Measurements from ENCODE around the gene SAXO1. TPM values are rescaled to one million over a fixed set of nuclear protein-coding genes. Genes with fewer than 3 reads are reported as not detected.

Gene SAXO1
- polyA plus RNA-seq, 3 donors, result not detected

DNA sequence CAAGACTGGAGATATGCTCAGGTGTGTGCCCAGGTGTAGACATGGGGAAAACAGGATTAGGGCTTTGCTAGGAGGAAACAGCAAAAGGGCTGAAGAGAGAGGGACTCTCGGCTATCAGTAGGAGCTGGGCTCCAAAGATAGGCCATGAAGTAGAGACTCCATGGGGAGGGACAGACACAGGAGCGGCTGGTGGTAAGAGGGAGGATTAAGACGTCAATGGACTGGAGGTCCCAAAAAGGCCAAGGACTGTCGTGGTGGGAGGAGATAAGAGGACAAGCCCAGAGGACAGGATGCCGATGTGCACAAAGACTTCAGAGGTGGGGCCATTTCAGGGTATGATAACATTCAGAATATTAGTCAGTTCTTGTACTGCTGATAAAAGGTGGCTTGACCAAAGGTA is 93.1 kb downstream of the SAXO1 start:
- Histone ChIP-seq H3K4me3 (replicated peaks in 1 of 3; ENCODE audit: low read depth in 2 of 3, low read length in 3 of 3) (no peak overlapping the region), H3K27ac (ENCODE audit: low read depth in 1 of 2, low read length in 2 of 2) (no peak overlapping the region), H3K4me1 (ENCODE audit: control insufficient read depth in 1 of 2, insufficient read depth in 2 of 2, low read length in 2 of 2) (no peaks in the 10 kb centered on the region), H3K79me2 (ENCODE audit: insufficient read depth, low read length) (no peaks in the 10 kb centered on the region), H3K9ac (ENCODE audit: insufficient read depth, low read length, poor library complexity, severe bottlenecking) (no peak overlapping the region), H4K20me1 (ENCODE audit: insufficient read depth, low read length) (no peaks in the 10 kb centered on the region), H3K4me2 (replicated peaks; ENCODE audit: extremely low read depth, low read length, poor library complexity, severe bottlenecking) (no peak overlapping the region), H3K36me3 (replicated peaks in 1 of 2; ENCODE audit: control insufficient read depth in 1 of 2, insufficient read depth in 2 of 2, low read length in 2 of 2) (no peaks in the 10 kb centered on the region), H3K9me3 (replicated peaks in 1 of 2; ENCODE audit: control insufficient read depth in 1 of 2, insufficient read depth in 1 of 2, low read length in 2 of 2) (peaks cover 0 to 2% of the 10 kb centered on the region in 2 donors), H3K27me3 (ENCODE audit: control insufficient read depth in 2 of 2, insufficient read depth in 2 of 2, low read length in 2 of 2) (no peaks in the 10 kb centered on the region), H2AFZ (ENCODE audit: insufficient read depth, low read depth, low read length, poor library complexity, severe bottlenecking) (no peak overlapping the region)
- no peak overlapping the region for H3K4me3 Mint-ChIP-seq
- H3K27ac Mint-ChIP-seq, result no peak overlapping the region
- 97% methylated on average over 5 of the region's 5 CpGs for WGBS (ENCODE audit: insufficient coverage)
- H3K4me1 Mint-ChIP-seq, result no peaks in the 10 kb centered on the region
- peaks cover 0 to 5% (median 2%) of the 10 kb centered on the region in 7 donors for H3K9me3 Mint-ChIP-seq
- H3K27me3 Mint-ChIP-seq (ENCODE audit: low read depth in 3 of 3), result peaks cover 3 to 5% (median 4%) of the 10 kb centered on the region in 3 donors
- TF ChIP-seq, protein P1, sequence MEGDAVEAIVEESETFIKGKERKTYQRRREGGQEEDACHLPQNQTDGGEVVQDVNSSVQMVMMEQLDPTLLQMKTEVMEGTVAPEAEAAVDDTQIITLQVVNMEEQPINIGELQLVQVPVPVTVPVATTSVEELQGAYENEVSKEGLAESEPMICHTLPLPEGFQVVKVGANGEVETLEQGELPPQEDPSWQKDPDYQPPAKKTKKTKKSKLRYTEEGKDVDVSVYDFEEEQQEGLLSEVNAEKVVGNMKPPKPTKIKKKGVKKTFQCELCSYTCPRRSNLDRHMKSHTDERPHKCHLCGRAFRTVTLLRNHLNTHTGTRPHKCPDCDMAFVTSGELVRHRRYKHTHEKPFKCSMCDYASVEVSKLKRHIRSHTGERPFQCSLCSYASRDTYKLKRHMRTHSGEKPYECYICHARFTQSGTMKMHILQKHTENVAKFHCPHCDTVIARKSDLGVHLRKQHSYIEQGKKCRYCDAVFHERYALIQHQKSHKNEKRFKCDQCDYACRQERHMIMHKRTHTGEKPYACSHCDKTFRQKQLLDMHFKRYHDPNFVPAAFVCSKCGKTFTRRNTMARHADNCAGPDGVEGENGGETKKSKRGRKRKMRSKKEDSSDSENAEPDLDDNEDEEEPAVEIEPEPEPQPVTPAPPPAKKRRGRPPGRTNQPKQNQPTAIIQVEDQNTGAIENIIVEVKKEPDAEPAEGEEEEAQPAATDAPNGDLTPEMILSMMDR (IDR thresholded peaks at IDR 0.05), result no peak
- no peak for DNase-seq
- intact Hi-C loops (cut with micrococcal nuclease), result no loop called here
- no peaks in the 10 kb centered on the region for H3K36me3 Mint-ChIP-seq

DNA sequence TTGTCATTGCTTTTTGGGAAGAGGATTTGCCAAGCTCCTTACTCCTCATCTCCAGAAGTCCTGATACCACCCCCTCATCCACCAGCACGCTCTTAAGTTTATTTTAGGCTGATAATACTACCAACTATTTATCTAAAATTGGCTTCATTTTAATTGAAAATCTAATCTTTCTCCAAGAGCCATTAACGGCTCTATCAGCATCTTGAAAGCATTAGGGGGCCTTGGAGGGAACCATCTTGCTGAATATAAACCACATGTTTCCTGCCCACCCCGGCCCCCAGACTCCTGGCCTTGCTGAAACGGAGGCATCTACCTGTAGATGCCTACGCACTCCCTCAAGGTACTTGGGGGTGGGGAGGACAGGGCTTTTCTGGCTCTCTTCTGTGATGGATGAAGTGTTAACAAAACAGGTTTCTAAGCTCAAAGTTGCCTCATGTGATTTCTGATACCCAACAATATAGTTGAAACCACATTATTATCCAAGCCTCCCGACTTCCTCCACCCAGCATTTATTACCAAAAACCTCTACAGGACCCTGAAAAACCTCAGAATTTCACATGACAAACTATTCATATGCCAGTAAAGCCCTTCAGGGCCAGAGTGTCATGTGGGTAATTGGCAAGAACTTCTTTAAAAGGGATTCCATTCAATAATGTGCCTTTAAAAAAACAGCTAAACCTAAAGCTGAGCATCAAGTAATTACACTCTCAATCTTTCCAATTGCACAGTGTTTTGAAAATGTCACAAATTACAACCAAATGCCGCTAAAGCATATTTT is 96.7 kb downstream of the SAXO1 start:
- no peaks in the 10 kb centered on the region for H3K4me1 ChIP-seq (ENCODE audit: control insufficient read depth in 1 of 2, insufficient read depth in 2 of 2, low read length in 2 of 2)
- no peaks in the 10 kb centered on the region for H3K27me3 ChIP-seq (ENCODE audit: control insufficient read depth in 2 of 2, insufficient read depth in 2 of 2, low read length in 2 of 2)
- H3K79me2 ChIP-seq (ENCODE audit: insufficient read depth, low read length), result no peaks in the 10 kb centered on the region
- no peak overlapping the region for H3K4me2 ChIP-seq (replicated peaks; ENCODE audit: extremely low read depth, low read length, poor library complexity, severe bottlenecking)
- intact Hi-C loops (cut with micrococcal nuclease), result no loop called here
- Mint-ChIP-seq H3K36me3 (no peaks in the 10 kb centered on the region), H3K27me3 (ENCODE audit: low read depth in 3 of 3) (peaks cover 0 to 6% (median 3%) of the 10 kb centered on the region in 3 donors), H3K9me3 (peaks cover 0 to 5% (median 3%) of the 10 kb centered on the region in 7 donors), H3K27ac (no peak overlapping the region), H3K4me3 (no peak overlapping the region), H3K4me1 (no peaks in the 10 kb centered on the region)
- no peak overlapping the region for H2AFZ ChIP-seq (ENCODE audit: insufficient read depth, low read depth, low read length, poor library complexity, severe bottlenecking)
- H3K9ac ChIP-seq (ENCODE audit: insufficient read depth, low read length, poor library complexity, severe bottlenecking), result no peak overlapping the region
- H4K20me1 ChIP-seq (ENCODE audit: insufficient read depth, low read length), result no peaks in the 10 kb centered on the region
- TF ChIP-seq, protein P1 (IDR thresholded peaks at IDR 0.05), result no peak
- no peak for DNase-seq
- no peaks in the 10 kb centered on the region for H3K36me3 ChIP-seq (replicated peaks in 1 of 2; ENCODE audit: control insufficient read depth in 1 of 2, insufficient read depth in 2 of 2, low read length in 2 of 2)
- no peak overlapping the region for H3K27ac ChIP-seq (ENCODE audit: low read depth in 1 of 2, low read length in 2 of 2)
- no peak overlapping the region for H3K4me3 ChIP-seq (replicated peaks in 1 of 3; ENCODE audit: low read depth in 2 of 3, low read length in 3 of 3)
- H3K9me3 ChIP-seq (replicated peaks in 1 of 2; ENCODE audit: control insufficient read depth in 1 of 2, insufficient read depth in 1 of 2, low read length in 2 of 2), result peaks cover 0 to 2% of the 10 kb centered on the region in 2 donors
- WGBS (ENCODE audit: insufficient coverage), result 80% methylated on average over 1 of the region's 7 CpGs
